Measurements from ENCODE around the gene TCP11.
A peak's percentile ranks its signal among the peaks of the same experiment; 100 is the strongest.

Gene TCP11

GRCh38 chr6:35141007-35141655, at the start of gene TCP11:
TSS of gene TCP11 (minus strand) at chr6:35141339. CDS start at chr6:35140870, 469 bp downstream.
- in situ Hi-C loops (cut with MboI; ENCODE audit: low pct_unique_long_range_greater_than_20kb, low sequenced_read_pairs, unreplicated experiment): no loop called here
- no peak for TF ChIP-seq CTCF (IDR thresholded peaks at IDR 0.05; ENCODE audit: extremely low read depth, insufficient read depth, missing control alignments)
- peak; percentile 29 for DNase-seq (ENCODE audit: low spot score)

GRCh38 chr6:35190306-35190705, 49.2 kb upstream of the TCP11 start:
- in situ Hi-C loops (cut with MboI; ENCODE audit: low pct_unique_long_range_greater_than_20kb, low sequenced_read_pairs, unreplicated experiment): no loop called here
- no peak for DNase-seq (ENCODE audit: low spot score)
- no peak for TF ChIP-seq CTCF (IDR thresholded peaks at IDR 0.05; ENCODE audit: extremely low read depth, insufficient read depth, missing control alignments)

- in situ Hi-C loops (cut with MboI; ENCODE audit: low pct_unique_long_range_greater_than_20kb, low sequenced_read_pairs, unreplicated experiment): no loop called here
- DNase-seq (ENCODE audit: low spot score): no peak
Measured at GRCh38 chr6:35188886-35189285, 47.7 kb upstream of the TCP11 start.

GRCh38 chr6:35186571-35186970, 45.4 kb upstream of the TCP11 start:
- no peak for TF ChIP-seq CTCF (IDR thresholded peaks at IDR 0.05; ENCODE audit: extremely low read depth, insufficient read depth, missing control alignments)
- no peak for DNase-seq (ENCODE audit: low spot score)
- in situ Hi-C loops (cut with MboI; ENCODE audit: low pct_unique_long_range_greater_than_20kb, low sequenced_read_pairs, unreplicated experiment): no loop called here

More at GRCh38 chr6:35188886-35189285, 47.7 kb upstream of the TCP11 start:
- no peak for TF ChIP-seq CTCF (IDR thresholded peaks at IDR 0.05; ENCODE audit: extremely low read depth, insufficient read depth, missing control alignments)

- no peak for DNase-seq (ENCODE audit: low spot score)
- TF ChIP-seq CTCF (IDR thresholded peaks at IDR 0.05; ENCODE audit: extremely low read depth, insufficient read depth, missing control alignments): no peak
- in situ Hi-C loops (cut with MboI; ENCODE audit: low pct_unique_long_range_greater_than_20kb, low sequenced_read_pairs, unreplicated experiment): no loop called here
Measured at GRCh38 chr6:35185971-35186370, 44.8 kb upstream of the TCP11 start.

GRCh38 chr6:35185302-35185681, 44.2 kb upstream of the TCP11 start:
- no peak for TF ChIP-seq CTCF (IDR thresholded peaks at IDR 0.05; ENCODE audit: extremely low read depth, insufficient read depth, missing control alignments)
- in situ Hi-C loops (cut with MboI; ENCODE audit: low pct_unique_long_range_greater_than_20kb, low sequenced_read_pairs, unreplicated experiment): no loop called here
- DNase-seq (ENCODE audit: low spot score): no peak
